Subcutaneous abdominal adipose tissue (tissue), 5 donors: ENCODE results near the gene CDKN1B.
"Not testable (repeated sequence)": the region's sequence is repeated elsewhere in the genome, so short reads cannot be mapped to it uniquely, and the experiment has no call there.

Source experiments
- H3K27ac ChIP-seq: one replicate; pipeline ENCODE4 v1.7.0; 2013; ENCODE audit warnings: low read depth, mild to moderate bottlenecking, inconsistent platforms, low read length, moderate library complexity
- H3K27me3 ChIP-seq, 5 donors: one replicate each; pipeline ENCODE4 v1.7.0; 2013; ENCODE audit warnings: low read length in 5 of 5, inconsistent platforms in 1 of 5; ENCODE audit not compliant: control insufficient read depth in 5 of 5, insufficient read depth in 4 of 5
- H3K36me3 ChIP-seq, 5 donors: one replicate each; pipeline ENCODE4 v1.7.0; 2013; ENCODE audit warnings: low read length in 5 of 5; ENCODE audit not compliant: control insufficient read depth in 5 of 5, insufficient read depth in 5 of 5
- H3K4me1 ChIP-seq, 5 donors: one replicate each; pipeline ENCODE4 v1.7.0; 2013; ENCODE audit warnings: low read length in 5 of 5, mild to moderate bottlenecking in 3 of 5, moderate library complexity in 1 of 5; ENCODE audit not compliant: control insufficient read depth in 5 of 5, insufficient read depth in 5 of 5
- H3K4me3 ChIP-seq, 5 donors: one replicate each; pipeline ENCODE4 v1.7.0; 2013; ENCODE audit warnings: low read length in 5 of 5, low read depth in 1 of 5
- H3K9ac ChIP-seq, 5 donors: one replicate each; pipeline ENCODE4 v1.7.0; 2013; ENCODE audit warnings: low read length in 5 of 5, mild to moderate bottlenecking in 4 of 5, moderate library complexity in 3 of 5
- H3K9me3 ChIP-seq, 5 donors: one replicate each; pipeline ENCODE4 v1.7.0; 2013; ENCODE audit warnings: low read length in 5 of 5; ENCODE audit not compliant: control insufficient read depth in 5 of 5
- donor health status: healthy.
- donor health status: healthy.
- donor health status: healthy.
- donor health status: healthy.
- donor health status: healthy.

Gene CDKN1B

DNA sequence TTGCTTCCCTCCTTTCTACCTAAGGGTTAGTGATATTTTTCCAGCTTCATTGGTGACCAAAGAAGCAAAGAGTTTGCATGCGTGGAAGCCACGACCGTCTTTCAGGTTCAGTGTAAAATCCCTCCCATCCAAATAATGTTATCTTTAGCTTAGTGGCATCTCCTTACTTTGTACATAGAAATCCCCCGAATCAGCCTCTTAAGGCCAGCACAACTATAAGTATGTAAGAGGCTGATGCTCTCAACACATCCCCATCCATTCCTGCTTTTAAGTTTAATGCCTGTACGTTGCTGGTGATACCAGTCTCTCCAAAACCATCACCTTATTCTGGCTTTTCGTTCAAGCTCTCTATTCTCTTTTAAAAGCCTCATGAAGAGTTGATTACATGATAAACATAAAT, 14.6 kb downstream of the CDKN1B start:
- Histone ChIP-seq H3K4me3 (no peak overlapping the region), H3K9ac (no peak overlapping the region), H3K36me3 (no peaks in the 10 kb centered on the region), H3K9me3 (no peaks in the 10 kb centered on the region), H3K4me1 (peaks cover 2 to 18% (median 15%) of the 10 kb centered on the region in 5 donors), H3K27ac (no peak overlapping the region), H3K27me3 (no peaks in the 10 kb centered on the region)

DNA sequence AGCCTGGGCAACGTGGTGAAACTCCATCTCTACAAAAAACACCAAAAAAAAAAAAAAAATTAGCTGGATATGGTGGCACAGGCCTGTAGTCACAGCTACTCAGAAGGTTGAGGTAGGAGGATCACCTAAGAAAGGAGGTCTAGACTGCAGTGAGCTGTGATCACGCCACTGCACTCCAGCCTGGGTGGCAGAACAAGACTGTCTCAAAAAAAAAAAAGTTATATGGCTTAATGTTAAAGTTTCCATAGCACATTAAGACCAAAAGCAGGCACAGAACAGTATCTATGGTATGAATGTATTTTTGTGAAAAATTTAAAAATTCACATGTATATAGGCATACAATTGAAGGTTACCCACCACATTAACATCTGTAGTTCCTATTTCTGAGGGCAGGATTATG, 15.9 kb downstream of the CDKN1B start:
- H3K36me3 ChIP-seq, result no peaks in the 10 kb centered on the region
- peaks cover 4 to 21% (median 17%) of the 10 kb centered on the region in 5 donors for H3K4me1 ChIP-seq
- no peak overlapping the region for H3K27ac ChIP-seq
- H3K27me3 ChIP-seq, result no peaks in the 10 kb centered on the region
- no peak overlapping the region for H3K4me3 ChIP-seq
- H3K9ac ChIP-seq, result no peak overlapping the region
- H3K9me3 ChIP-seq, result no peaks in the 10 kb centered on the region

DNA sequence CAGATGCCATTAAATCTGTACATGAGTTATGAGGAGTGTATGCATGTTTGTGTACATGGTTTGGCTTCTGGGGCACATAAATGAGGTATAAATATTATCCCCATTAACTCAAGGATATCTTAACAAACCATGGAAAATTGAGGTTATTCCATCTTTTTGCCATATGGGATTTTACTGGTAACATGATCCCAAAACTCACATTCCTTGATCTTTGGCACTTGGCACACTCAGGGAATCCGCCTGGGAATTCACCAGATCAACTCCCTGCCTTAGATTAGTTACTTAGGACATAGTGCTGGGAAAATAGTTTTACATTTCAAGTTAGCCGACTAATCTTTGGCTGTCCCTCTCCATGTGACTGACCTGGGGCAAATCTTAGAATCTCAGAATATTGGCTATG, 16.9 kb downstream of the CDKN1B start:
- no peak overlapping the region for H3K4me3 ChIP-seq
- no peaks in the 10 kb centered on the region for H3K27me3 ChIP-seq
- peaks cover 4 to 21% (median 17%) of the 10 kb centered on the region in 5 donors for H3K4me1 ChIP-seq
- H3K27ac ChIP-seq, result no peak overlapping the region
- H3K36me3 ChIP-seq, result no peaks in the 10 kb centered on the region
- H3K9ac ChIP-seq, result no peak overlapping the region
- H3K9me3 ChIP-seq, result no peaks in the 10 kb centered on the region

DNA sequence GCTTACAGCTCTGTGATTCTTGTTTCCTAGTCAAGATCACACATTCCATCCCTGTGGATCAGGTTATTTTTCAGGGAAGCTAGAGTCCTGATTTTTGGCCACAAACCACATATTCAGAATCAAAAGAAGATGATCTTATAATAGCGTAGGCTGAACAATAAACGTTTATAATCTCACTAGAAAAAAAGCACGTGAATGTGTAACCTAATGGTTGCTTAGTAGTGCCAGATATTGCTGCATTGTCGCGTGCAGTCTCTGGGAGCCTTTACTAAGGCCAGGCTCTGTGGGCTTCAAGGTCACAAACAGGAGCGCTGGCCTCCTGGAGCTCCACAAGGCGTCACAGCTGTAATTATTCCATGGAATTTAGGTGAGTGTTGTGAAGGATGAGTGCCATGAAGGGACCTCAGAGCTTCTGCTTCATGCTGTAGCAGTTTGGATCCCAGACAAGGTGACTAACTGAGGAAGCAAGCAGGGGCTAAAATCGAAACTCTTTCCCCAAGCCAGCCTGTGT, 17.4 kb downstream of the CDKN1B start:
- no peaks in the 10 kb centered on the region for H3K9me3 ChIP-seq
- H3K36me3 ChIP-seq, result no peaks in the 10 kb centered on the region
- no peaks in the 10 kb centered on the region for H3K27me3 ChIP-seq
- peak overlapping the region in 3 of 5 donors; percentile 2 to 36 (median 26) for H3K4me3 ChIP-seq
- no peak overlapping the region for H3K27ac ChIP-seq
- peaks cover 4 to 21% (median 17%) of the 10 kb centered on the region in 5 donors for H3K4me1 ChIP-seq
- H3K9ac ChIP-seq, result peak overlapping the region in 4 of 5 donors; percentile 5 to 31 (median 16)

DNA sequence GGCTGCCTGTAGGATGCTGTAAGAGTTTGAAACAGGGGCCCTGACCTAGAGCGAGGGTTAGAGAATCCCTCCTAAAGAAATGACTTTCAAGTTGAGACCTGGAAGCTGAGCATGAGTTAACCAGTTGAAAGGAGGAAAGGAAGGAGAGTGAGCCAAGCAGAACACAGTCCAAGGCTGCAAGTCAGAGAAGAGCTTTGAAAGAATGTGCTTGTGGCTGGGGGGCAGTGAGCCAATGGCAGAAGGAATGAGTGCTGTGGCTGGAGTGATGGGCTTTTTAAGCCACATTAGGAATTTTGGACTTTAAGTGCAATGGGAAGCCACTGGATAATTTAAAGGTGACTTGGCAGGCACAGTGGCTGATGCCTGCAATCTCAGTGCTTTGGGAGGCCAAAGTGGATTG, 18.1 kb downstream of the CDKN1B start:
- H3K9ac ChIP-seq, result peak overlapping the region in 2 of 5 donors; percentile 5 to 16
- peaks cover 4 to 21% (median 17%) of the 10 kb centered on the region in 5 donors for H3K4me1 ChIP-seq
- H3K27ac ChIP-seq, result no peak overlapping the region
- no peaks in the 10 kb centered on the region for H3K36me3 ChIP-seq
- H3K4me3 ChIP-seq, result no peak overlapping the region
- H3K27me3 ChIP-seq, result no peaks in the 10 kb centered on the region
- H3K9me3 ChIP-seq, result no peaks in the 10 kb centered on the region

DNA sequence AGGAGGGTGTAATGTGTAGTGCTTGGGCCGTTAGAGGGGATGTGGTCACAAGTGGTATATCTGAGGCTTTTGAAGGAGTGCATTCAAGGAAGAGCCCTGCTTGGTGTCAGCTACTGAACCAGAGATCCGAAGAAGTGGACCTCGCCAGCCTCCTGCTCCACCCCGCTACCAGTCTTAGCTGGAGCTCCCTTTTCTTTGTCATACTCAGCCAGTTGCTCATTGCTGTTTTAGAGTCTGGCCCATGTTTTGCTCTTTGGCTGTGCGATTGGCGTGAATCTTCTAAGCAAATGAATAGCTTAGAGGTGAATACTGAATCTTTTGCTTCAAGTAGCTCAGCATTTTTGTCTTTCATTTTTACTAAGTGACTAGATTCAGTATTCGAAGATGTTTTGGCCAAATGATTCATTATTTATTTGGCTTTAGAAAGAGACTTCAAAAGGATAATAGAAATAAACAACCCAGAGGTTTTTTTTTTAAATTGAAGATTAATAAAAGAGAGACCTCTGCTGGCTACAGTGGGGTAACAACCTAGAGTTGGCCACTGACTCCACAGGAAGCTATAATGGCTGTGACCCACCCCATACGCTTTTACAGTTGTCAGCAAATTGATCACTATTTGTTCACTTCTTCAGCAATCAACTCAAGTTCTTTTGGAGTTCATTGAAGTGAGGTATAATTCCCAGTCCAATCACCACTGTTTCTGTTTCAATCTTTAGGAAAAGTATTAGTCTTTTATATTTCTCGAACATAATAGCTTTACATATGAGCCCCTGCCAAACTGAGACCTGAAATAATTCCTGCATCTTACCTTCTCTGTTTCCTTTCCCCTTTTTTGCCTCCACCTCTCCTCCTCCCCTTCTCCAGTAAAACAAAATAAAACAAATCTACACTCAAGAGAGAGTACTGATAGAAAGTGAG, 19.9 kb downstream of the CDKN1B start:
- Histone ChIP-seq H3K4me3 (peak overlapping the region in 1 of 5 donors; percentile 19), H3K27ac (no peak overlapping the region), H3K27me3 (no peaks in the 10 kb centered on the region), H3K9ac (peak overlapping the region in 1 of 5 donors; percentile 26), H3K36me3 (no peaks in the 10 kb centered on the region), H3K4me1 (peaks cover 4 to 31% (median 21%) of the 10 kb centered on the region in 5 donors), H3K9me3 (no peaks in the 10 kb centered on the region)

DNA sequence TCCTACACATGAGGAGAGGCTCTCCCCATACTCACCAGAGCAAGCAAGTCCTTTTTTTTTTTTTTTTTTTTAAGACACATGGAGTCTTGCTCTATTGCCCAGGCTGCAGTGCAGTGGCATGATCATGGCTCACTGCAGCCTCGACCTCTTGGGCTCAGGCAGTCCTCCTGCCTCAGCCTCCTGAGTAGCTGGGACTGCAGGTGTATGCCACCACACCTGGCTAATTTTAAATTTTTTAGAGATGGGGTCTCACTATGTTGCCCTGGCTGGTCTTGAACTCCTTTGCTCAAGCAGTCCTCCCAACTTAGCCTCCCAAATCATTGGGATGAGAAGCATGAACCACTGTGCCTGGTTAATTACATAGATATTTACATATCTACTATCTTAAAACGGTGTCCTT, 21.0 kb downstream of the CDKN1B start:
- H3K9me3 ChIP-seq, H3K27ac ChIP-seq, H3K9ac ChIP-seq, H3K4me3 ChIP-seq, H3K27me3 ChIP-seq, H3K36me3 ChIP-seq: not testable (repeated sequence)
- peaks cover 4 to 34% (median 21%) of the 10 kb centered on the region in 5 donors for H3K4me1 ChIP-seq

DNA sequence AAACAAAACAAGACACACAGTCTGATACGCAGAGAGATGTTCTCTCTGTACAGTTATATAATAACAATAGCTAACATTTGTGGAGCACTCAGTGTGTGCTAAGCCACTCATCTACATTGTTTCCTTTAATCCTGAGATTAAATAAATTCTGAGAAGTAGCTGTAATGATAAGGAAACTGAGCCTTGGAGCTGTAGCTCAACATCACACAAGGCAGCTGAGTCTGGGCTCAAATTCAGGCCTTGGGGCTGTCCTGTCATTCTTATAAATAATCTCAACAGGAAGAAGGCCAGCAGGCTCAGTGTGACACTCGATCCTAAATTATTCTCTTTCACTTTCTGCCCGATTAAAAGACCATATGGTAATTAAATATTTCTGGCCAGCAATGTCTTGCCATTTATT, 24.5 kb downstream of the CDKN1B start:
- Histone ChIP-seq H3K9me3 (no peaks in the 10 kb centered on the region), H3K36me3 (no peaks in the 10 kb centered on the region), H3K4me3 (no peak overlapping the region), H3K27ac (peak overlapping the region; percentile 0), H3K4me1 (peaks cover 1 to 34% (median 8%) of the 10 kb centered on the region in 5 donors), H3K27me3 (no peaks in the 10 kb centered on the region), H3K9ac (peak overlapping the region in 2 of 5 donors; percentile 15 to 41)

DNA sequence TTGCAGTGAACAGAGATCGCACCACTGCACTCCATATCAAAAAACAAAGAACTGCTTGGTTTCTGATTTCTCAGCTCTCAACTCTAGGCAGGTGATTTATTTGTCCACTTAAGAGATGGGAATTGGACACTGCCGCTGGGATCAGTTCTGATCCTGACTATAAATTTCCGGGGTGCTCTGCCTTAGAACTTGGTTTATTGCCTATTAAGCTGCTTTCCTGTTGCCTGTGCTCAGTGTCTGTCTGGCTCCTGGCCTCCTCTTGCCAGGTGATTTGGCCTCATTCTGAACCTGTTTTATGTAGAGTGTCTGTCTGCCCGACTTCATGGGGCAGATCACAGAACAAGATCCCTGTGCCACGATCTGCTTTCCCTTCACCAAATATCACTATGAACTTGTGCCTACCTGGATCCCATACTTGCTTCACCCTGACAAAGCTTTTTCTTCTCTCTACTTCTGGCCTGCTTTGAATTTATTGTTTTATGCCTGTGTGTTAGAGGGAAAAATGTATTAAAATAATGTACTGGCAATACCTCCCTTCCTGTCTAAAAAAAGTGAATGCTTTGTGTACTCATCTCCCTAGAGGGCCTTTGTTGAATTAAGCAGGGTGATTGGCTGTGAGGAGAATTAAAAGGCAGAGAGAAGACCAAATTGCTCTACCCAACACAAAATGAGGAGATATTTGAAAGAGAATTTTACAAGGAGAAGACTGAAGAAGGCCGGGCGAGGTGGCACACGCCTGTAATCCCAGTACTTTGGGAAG, 27.6 kb downstream of the CDKN1B start:
- peaks cover 0 to 27% (median 5%) of the 10 kb centered on the region in 5 donors for H3K4me1 ChIP-seq
- H3K9me3 ChIP-seq, result no peaks in the 10 kb centered on the region
- no peak overlapping the region for H3K4me3 ChIP-seq
- H3K9ac ChIP-seq, result no peak overlapping the region
- H3K27ac ChIP-seq, result peak overlapping the region; percentile 39
- H3K36me3 ChIP-seq, result no peaks in the 10 kb centered on the region
- no peaks in the 10 kb centered on the region for H3K27me3 ChIP-seq
